NCI-H82 treated with DMSO at 0.1 percent for 48 hours (cell line): ENCODE results near the gene MRFAP1.

Experiments
- DNase-seq: peaks from one replicate; lab custom pipeline; 2025; ENCODE audit not compliant: unreplicated experiment; lab: John Stamatoyannopoulos, UW

MRFAP1 gene

DNA sequence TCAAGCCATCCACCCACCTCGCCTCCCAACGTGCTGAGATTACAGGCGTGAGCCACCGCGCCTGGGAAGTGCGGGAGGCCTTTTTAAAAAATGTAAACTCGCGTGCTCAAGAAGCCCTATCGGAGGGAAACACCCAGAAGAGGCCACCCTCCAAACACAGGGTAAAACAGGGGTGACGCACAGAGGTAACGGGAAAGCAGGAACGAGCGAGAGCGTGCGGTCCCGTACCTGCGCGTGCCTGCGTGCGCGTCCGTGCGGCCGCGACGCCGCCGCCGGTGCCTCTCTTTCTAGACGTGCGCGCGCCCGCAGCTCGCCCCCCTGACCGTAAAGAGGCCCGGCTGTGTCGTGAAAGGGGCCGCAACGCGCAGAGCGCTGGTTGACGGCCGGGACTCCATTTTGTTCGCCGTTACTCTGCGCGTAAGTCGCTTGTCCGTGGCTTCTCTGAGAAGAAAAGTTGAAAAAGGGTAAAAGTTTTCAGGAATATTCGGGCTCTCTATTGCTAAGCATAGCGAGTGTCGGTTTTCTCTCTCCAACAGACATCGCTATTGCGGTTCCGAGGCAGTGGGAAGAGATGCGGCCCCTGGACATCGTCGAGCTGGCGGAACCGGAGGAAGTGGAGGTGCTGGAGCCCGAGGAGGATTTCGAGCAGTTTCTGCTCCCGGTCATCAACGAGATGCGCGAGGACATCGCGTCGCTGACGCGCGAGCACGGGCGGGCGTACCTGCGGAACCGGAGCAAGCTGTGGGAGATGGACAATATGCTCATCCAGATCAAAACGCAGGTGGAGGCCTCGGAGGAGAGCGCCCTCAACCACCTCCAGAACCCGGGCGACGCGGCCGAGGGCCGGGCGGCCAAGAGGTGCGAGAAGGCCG is at the start of gene MRFAP1:
MRFAP1 (plus strand) TSS at position 394 of the 872 bp plus-strand sequence; CDS start at position 572, 178 bp downstream.
- peak; percentile 74 for DNase-seq

DNA sequence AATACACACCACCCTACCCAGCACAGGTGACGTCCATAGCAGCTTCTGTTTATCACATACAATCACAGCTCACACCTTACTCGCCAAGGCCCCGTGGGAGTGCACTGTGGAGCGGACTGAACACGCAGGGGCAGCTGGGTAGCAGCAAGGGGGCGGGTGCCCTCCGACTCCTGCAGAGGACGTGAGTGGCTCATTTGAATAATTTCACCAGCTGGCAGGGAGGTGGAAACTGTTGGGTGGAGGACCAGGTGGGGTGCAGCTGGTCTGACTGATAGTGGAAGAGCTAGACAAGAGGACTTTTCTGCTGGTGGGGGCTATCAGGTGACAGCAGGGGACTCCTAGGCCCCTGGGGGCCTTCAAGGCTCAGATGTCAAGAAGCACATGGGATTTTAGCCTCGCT is 49.2 kb upstream of the MRFAP1 start:
- DNase-seq, result no peak

DNA sequence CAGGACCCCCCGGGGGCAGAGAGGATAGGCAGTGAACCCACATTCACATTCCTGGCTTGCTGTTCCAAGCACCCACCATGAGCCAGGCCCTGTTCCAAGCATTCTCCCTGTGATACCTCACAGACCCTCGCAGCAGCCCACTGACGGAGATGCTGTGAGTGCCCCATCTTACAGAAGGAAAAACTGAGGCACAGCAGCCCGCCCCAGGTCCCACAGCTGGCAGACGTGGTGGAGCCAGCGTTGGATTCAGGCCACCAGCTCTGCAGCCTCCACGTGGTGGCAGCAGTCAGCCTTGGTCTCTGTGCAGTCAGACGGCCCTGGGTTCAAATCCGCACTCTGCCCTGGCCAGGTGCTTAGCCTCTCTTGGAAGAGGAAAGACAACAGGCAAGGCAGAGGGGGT is 48.7 kb upstream of the MRFAP1 start:
- no peak for DNase-seq

DNA sequence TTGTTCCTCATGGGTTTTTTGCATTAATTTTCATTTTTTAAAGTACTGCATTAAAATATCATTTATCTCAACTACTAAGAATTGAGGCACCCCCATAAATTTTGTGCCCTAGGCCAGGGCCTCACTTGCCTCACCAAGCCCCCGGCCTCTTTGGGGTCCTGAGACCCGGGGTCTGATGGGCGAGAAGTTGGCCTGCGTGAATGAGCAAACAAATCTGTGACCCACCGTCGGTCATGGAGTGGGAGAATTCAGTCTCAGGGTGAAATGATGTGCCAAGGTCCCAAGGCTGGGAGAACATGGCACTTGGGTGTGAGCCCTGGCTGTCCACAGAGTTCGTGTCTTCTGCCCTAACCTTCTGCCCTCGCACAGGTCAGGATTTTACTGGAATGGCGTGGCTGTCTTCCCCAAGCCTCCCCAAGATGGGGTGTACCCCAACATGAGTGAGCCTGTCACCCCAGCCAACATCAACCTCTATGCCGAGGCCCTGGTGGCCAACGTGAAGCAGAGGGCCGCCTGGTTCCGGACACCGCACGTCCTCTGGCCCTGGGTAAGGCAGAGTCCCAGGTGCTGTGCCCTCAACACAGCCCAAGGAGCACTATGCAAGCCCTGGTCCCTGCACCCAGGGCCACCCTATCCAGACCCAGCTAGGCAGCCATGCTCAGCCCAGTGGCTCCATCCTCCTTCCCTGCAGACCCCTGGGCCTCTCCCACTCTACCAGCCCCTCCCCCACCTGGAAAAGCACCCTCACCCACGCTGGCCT is 47.5 kb upstream of the MRFAP1 start:
- DNase-seq, result no peak

DNA sequence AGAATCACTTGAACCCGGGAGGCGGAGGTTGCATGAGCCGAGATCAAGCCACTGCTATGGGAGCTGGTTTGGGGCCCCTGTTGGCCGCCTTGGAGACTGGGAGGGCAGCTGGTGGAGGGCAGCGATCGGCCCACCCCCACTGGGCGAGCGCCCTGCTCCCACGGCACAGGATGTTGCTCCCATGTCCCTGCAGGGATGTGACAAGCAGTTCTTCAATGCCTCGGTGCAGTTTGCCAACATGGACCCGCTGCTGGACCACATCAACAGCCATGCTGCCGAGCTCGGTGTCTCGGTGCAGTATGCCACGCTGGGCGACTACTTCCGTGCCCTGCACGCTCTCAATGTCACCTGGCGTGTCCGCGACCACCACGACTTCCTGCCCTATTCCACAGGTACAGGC is 46.1 kb upstream of the MRFAP1 start:
- DNase-seq, result no peak

DNA sequence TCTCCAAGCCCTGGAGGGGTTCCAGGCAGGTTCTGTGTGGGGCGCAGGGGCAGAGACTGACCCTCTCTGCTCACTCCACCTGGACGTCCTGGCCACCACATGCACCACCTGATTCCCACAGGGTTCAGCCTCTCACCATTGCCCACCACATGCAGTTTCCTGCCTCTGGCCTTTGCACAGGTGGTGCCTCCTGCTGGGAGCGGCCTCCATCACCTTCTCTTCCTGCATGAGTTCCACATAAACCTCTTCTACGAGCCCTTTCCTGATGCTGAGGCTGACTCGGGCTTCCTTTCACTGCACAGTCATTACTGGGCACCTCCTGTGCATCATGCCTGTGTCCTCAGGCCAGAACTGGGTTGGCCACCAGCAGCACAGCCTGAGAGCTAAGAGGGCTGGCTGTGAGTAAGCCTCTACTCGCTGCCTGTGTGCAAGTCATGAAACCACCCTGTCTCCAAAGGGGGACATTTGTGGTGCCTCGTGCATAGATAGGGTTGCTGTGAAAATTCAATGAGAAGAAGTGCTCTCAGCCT is 45.6 kb upstream of the MRFAP1 start:
- DNase-seq, result no peak

DNA sequence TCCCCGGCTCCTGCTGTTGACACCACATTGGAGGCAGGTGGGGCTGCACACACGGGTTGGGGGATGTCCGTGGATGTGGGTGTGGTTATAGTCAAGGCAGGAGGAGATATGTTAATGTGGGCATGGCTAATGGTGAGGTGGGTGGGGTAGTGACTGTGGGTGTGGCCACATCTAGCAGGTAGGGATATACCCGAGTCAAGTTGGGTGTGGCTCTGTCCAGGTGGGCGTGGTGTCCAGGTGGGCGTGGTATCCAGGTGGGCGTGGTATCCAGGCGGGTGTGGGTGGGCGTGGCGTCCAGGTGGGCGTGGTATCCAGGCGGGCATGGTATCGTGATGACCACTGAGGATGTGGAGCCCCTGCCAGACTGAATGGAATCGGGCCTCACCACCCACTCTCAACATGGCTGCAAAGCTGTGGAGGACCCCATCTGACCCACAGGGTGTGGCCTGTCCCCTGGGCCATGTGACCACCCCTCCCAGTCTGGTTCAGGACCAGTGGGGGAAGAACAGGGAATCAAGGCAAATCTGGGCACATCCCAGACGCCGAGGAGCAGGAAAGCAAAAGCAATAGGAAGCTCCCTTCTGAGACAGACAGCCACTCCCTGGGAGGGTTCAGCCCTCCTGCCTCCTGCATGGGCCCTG is 44.5 kb upstream of the MRFAP1 start:
- no peak for DNase-seq

DNA sequence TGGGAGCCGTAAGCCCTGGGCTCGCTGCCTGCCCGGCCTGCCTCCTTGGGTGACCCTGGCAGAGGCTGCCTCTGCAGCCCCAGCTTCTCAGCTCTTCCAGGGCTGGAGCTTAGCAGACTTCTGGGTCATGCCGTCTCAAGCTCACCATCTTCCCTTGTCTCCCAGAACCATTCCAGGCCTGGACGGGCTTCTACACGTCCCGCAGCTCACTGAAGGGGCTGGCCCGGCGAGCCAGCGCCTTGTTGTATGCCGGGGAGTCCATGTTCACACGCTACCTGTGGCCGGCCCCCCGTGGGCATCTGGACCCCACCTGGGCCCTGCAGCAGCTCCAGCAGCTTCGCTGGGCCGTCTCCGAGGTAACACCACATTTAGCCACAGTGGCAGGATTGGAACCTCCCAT is 43.5 kb upstream of the MRFAP1 start:
- no peak for DNase-seq

DNA sequence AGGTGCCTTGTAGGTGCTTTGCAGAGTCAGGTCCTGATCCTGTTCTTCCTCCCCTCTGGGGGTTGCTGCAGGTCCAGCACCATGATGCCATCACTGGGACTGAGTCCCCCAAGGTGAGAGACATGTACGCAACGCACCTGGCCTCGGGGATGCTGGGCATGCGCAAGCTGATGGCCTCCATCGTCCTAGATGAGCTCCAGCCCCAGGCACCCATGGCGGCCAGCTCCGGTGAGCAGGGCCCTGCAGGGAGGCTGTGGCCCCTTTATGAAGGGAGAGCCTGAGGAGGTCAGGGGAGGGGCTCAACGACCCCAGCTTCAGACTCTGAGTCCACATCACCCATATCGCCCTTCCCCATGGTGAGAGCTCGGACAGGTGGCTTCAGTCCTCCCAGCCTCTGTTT is 42.4 kb upstream of the MRFAP1 start:
- no peak for DNase-seq

DNA sequence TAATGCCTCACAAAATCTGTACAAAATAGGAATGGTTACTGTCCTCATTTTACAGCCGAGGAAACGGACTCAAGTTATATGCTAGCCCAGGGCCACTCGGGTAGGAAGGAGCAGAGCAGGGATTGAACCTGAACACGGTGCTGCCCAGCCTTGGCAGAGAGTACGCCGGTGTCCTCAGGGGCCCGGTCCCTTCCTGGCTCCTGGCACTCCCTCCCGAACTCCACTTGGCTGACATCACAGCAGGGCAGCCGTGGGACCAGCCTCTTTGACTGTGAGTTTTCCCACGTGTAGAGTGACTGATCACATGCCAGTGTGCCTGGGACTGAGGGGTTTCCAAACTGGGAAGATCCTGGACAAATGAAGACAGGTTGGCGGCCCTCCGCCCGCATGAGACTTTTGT is 41.8 kb upstream of the MRFAP1 start:
- no peak for DNase-seq

DNA sequence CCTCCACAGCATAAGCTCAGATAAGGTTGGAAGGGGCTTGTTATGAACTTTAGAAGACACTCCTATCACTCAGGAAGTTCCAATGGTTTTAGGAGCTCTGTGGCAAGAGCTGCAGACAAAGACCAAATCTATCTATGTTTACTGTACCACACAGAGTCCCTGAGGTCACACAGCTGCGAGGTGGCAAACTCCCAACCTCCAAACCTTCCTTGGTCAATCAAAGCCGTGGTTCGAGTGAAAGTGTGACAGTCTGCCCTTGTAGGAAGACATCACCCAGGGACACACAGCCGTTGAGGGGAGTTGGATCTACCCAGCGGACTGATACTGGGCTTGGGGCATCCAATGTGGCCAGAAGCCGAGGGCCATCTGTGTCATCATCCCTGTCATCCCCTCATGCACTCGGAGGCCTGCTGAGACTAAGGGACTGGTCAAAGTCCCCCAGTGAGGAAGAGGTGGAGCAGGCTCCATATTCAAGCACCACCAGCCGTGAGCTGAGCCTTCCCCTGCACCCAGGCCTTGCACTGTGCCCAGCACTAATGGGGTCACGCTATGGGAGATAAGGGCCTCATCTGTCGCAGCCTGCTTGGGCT is 38.7 kb upstream of the MRFAP1 start:
- no peak for DNase-seq

DNA sequence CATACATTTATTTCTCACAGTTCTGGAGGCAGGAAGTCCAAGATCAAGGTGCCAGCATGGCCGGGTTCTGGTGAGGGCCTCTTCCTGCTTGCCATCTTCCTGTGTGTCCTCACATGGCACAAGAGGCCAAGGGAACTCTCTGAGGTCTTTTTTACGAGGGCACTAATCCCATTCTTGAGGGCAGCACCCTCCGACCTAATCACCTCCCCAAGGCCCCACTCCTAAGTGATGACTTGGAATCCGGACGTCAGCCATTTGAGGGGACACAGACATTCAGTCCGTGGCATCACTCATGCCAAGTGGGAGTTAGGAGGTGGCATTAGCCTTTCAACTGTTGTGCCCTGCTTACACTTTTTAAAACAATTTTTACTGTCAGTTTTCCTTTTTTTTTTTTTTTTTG is 38.2 kb upstream of the MRFAP1 start:
- no peak for DNase-seq

DNA sequence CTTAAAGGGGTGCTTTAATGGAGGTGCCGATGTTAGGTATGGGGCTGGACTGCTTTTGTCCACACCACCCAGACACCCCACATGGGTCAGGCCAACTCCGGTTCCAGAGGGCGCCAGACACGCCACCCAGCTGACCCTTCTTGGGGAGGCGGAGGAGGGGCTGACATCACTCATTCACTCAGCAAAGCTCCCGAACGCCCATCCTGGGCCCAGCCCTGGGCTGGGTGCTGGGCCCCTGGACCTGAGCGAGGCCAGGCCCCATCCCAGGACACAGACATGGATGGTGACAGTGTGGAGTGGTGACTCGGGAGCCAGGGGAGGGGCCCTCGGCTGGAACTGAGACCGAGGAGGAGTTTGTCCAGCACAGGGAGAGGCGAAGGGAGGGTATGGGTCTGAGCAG is 37.4 kb upstream of the MRFAP1 start:
- DNase-seq, result no peak

DNA sequence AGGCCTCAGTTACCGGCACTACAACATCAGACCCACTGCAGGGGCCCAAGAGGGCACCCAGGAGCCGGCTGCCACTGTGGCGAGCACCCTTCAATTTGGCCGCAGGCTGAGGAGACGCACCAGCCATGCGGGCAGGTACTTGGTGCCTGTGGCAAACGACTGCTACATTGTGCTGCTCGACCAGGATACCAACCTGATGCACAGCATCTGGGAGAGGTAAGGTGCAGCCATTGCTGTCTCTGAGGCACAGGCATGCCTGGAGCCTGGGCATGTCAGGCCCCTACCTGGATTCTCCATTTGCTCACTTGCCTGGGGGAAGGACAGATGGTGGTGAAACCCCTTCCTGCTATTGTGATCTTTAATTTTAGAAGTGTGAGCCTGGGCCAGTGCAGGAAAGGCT is 35.4 kb upstream of the MRFAP1 start:
- no peak for DNase-seq

DNA sequence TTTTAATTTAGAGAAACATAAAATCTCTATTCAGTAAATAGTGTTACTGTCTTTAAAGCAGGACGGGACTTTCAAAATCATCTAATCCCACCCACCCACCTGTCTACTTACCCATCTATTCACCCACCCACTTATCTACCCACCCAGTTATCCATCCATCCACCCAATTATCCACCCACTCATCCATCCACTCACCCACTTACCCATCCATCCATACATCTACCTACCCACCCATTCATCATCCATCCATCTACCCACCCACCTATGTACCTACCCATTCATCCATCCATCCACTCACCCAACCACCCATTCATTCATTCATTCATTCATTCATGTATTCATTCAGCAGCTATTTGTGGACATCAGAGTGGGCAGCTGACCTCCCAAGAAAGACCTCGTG is 34.9 kb upstream of the MRFAP1 start:
- DNase-seq, result no peak

DNA sequence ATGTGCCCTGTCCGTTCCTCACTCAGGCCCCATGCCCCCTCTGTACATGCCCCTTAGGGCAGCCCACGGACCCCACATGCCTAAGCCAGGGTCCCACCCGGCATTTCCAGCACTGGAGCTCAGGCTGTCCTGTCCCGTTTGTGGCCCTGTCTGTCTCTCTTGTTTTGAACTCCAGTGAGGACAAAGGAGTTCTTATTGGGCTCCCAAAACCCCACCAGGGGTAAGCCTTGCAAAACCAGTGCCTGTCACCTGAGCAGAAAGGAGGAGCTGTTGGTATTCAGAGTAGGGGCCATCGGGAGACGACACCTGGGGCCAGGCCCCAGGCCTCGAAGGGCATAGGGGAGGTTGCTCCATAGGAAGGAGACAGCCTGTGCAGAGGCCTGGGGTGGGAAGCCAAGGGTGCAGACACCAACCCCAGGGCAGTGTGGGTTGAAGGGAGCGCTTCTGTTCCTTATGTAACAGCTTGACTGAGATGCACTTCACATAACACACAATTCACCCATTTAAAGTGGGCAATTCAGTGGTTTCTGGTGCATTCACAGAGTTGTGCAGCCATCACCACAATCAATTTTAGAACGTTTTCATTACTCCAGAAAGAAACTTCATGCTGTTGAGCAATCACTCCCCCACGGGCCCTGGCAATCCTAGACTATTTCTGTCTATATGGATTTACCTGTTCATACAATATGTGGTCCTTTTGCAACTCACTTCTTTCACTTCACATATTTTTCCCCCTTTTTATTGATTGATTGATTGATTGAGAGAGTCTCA is 33.8 kb upstream of the MRFAP1 start:
- no peak for DNase-seq

DNA sequence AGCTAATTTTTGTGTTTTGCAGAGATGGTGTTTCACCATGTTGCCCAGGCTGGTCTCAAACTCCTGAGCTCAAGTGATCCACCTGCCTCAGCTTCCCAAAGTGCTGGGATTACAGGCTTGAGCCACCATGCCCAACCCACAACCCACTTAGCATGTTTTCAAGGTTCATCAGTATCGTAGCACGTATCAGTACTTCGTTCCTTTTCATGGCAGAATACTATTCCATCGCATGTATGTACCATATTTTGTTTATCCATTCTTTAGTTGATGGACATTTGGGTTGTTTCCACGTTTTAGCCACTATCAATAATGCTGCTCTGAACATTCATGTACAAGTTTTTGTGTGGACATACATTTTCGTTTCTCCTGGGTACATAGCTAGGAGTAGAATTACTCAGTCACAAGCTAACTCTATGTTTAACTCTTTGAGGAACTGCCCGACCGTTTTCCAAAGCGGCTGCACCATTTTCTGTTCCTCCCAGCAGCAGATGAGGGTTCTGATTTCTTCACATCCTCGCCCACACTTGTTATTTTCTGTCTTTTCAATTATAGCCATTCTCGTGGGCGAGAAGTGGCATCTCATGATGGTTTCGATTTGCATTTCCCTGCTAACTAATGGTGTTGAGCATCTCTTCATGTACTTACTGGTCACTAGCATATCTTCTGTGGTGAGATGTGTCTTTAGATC is 33.0 kb upstream of the MRFAP1 start:
- no peak for DNase-seq

DNA sequence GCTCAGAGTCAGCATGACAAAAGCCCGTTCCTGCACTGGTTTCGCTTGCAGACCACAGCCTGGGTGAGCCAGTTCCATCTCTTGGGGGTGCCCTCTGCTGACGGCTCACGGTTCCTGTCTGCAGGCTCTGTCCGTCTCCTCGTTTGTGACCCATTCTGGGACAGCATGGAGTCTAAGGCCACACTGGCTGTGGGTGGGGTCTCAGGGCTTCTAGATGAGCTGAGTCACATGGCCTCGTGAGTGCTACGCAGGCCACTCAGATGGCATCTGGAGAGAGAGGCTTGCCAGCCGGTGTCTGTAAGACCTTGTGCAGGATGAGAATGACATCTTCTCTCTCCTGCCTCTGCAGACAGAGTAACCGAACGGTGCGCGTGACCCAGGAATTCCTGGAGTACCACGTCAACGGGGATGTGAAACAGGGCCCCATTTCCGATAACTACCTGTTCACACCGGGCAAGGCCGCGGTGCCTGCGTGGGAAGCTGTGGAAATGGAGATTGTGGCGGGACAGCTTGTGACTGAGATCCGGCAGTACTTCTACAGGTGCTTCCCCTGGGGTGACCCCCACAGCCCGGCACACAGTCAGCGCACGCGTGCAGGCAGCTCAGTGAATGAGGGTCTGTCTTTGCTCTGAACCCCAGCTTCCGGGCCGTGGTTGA is 31.6 kb upstream of the MRFAP1 start:
- no peak for DNase-seq

DNA sequence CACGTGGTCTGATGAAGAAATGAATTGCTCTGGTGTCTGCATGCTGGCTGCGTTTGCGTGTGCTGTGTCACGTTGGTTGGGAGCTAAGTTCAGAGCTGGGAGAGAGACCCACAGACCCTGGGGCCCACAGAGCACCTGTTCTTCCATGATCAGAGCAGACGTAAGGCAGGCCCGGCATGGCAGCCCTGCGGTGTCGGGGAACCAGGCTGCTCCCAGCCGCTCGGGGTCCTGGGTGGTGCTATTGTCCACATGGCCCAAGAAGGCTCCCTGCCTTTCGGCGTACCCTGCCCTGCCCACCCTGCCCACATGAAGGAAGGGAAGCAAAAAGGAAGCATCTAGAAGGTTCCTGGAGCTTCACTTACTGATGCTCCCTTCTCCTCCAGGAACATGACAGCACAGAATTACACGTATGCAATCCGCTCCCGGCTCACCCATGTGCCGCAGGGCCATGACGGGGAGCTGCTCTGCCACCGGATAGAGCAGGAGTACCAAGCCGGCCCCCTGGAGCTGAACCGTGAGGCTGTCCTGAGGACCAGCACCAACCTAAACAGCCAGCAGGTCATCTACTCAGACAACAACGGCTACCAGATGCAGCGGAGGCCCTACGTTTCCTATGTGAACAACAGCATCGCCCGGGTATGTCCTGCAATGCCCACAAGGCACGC is 30.9 kb upstream of the MRFAP1 start:
- DNase-seq, result no peak
